Ascending aorta (tissue), 2 donors: Measurements from ENCODE around the gene CAP2. TPM values are rescaled to one million over a fixed set of nuclear protein-coding genes. Genes with fewer than 3 reads are reported as not detected.
A peak's percentile ranks its signal among the peaks of the same experiment; 100 is the strongest.

Source experiments
- DNase-seq, 2 donors: peaks; one replicate each; pipeline ENCODE4 v3.0.0-alpha.2; 2019; ENCODE audit warnings: low spot score in 2 of 2
- H3K27ac ChIP-seq, 2 donors: fragments of 200-600 bp; sonication (generic); one replicate each; pipeline ENCODE4 v1.5.1; 2016 to 2017; ENCODE audit warnings: mild to moderate bottlenecking in 1 of 2
- H3K27me3 ChIP-seq: fragments of 200-600 bp; sonication (generic); one replicate; pipeline ENCODE4 v1.5.1; 2017
- H3K36me3 ChIP-seq, 2 donors: fragments of 200-600 bp; sonication (generic); one replicate each; pipeline ENCODE4 v1.5.1; 2016
- H3K4me1 ChIP-seq, 2 donors: fragments of 200-600 bp; sonication (generic); one replicate each; pipeline ENCODE4 v1.5.1; 2016 to 2017; ENCODE audit warnings: mild to moderate bottlenecking in 1 of 2
- H3K4me3 ChIP-seq, 2 donors: fragments of 200-600 bp; sonication (generic); one replicate each; pipeline ENCODE4 v1.5.1; 2016 to 2017; ENCODE audit warnings: mild to moderate bottlenecking in 1 of 2
- H3K9me3 ChIP-seq, 2 donors: fragments of 200-600 bp; sonication (generic); one replicate each; pipeline ENCODE4 v1.5.1; 2016
- CTCF ChIP-seq, 3 experiments: fragments of 200-600 bp in 2 of 3; fragments of 450-650 bp in 1 of 3; sonication (generic) in 2 of 3; IDR thresholded peaks; one replicate each; pipeline ENCODE4 v1.5.1; 2016 to 2019; ENCODE audit warnings: antibody characterized with exemption in 3 of 3, mild to moderate bottlenecking in 1 of 3, moderate library complexity in 1 of 3
- intact Hi-C: fragments of 100-400 bp; cut with DNase I; formaldehyde crosslinking; loops from one replicate; pipeline ENCODE4 v1.15.1; 2023
- total RNA-seq: library from RNA; depleted of rRNA; stranded (reverse); fragments of >200 nt; gene quantifications from one replicate; pipeline ENCODE4 v1.1.0, GENCODE V29; 2016

Gene CAP2
- total RNA-seq, 1 donor from 2014 or later: 7.1 TPM

GRCh38 chr6:17599877-17600526 lies 206.6 kb downstream of the CAP2 start, which contains the start of gene FAM8A1:
TSS of gene FAM8A1 (plus strand) at chr6:17600302. CDS start at chr6:17600410, 108 bp downstream.
- Histone ChIP-seq H3K9me3 (no peaks in the 10 kb centered on the region), H3K27ac (peak within 1 kb of the TSS; percentile 94 to 97), H3K36me3 (peaks cover 3 to 7% of the 10 kb centered on the region in 2 donors), H3K27me3 (no peaks in the 10 kb centered on the region), H3K4me1 (peaks cover 0 to 4% of the 10 kb centered on the region in 2 donors), H3K4me3 (peak within 1 kb of the TSS; percentile 94 to 98)
- peak; percentile 74 to 96 for DNase-seq
- TF ChIP-seq CTCF (IDR thresholded peaks at IDR 0.05): peak; percentile 53 to 74 (median 56)
- intact Hi-C loops: loop anchor here (1.0 to 2.0 kb wide), 2 partner anchors 39 to 106 kb away; partner anchors contain the start of gene NUP153

- Histone ChIP-seq H3K4me3 (peak overlapping the region; percentile 94 to 98), H3K4me1 (peaks cover 0 to 4% of the 10 kb centered on the region in 2 donors), H3K27me3 (no peaks in the 10 kb centered on the region), H3K27ac (peak overlapping the region; percentile 94 to 97), H3K9me3 (no peaks in the 10 kb centered on the region), H3K36me3 (peaks cover 3 to 12% of the 10 kb centered on the region in 2 donors)
- TF ChIP-seq CTCF (IDR thresholded peaks at IDR 0.05): peak in 1 of 3 experiments; percentile 27
- DNase-seq: peak in 1 of 2 donors; percentile 72
- intact Hi-C loops: loop anchor here (1.0 to 2.0 kb wide), 2 partner anchors 38 to 106 kb away; partner anchors contain the start of gene NUP153
Measured at GRCh38 chr6:17600527-17601385, 207.4 kb downstream of the CAP2 start.

- intact Hi-C loops: loop anchor here (2.0 kb wide), 1 partner anchor 37 kb away; no protein-coding TSS in a partner anchor
- peaks cover 3 to 16% of the 10 kb centered on the region in 2 donors for H3K36me3 ChIP-seq
- no peaks in the 10 kb centered on the region for H3K9me3 ChIP-seq
- peak overlapping the region; percentile 94 to 97 for H3K27ac ChIP-seq
- H3K27me3 ChIP-seq: no peaks in the 10 kb centered on the region
- peaks cover 0 to 4% of the 10 kb centered on the region in 2 donors for H3K4me1 ChIP-seq
- no peak for DNase-seq
- peak overlapping the region; percentile 94 to 98 for H3K4me3 ChIP-seq
- no peak for TF ChIP-seq CTCF (IDR thresholded peaks at IDR 0.05)
Measured at GRCh38 chr6:17601386-17601703, 207.9 kb downstream of the CAP2 start.

- DNase-seq: no peak
- Histone ChIP-seq H3K4me1 (peaks cover 0 to 4% of the 10 kb centered on the region in 2 donors), H3K36me3 (peaks cover 8 to 25% of the 10 kb centered on the region in 2 donors), H3K9me3 (no peaks in the 10 kb centered on the region), H3K27me3 (no peaks in the 10 kb centered on the region), H3K4me3 (no peak overlapping the region), H3K27ac (no peak overlapping the region)
- no peak for TF ChIP-seq CTCF (IDR thresholded peaks at IDR 0.05)
- intact Hi-C loops: no loop called here
Measured at GRCh38 chr6:17602888-17603287, 209.5 kb downstream of the CAP2 start.

GRCh38 chr6:17606606-17607005 lies 213.2 kb downstream of the CAP2 start:
- TF ChIP-seq CTCF (IDR thresholded peaks at IDR 0.05): no peak
- intact Hi-C loops: no loop called here
- H3K36me3 ChIP-seq: peaks cover 8 to 41% of the 10 kb centered on the region in 2 donors

More at GRCh38 chr6:17606606-17607005, 213.2 kb downstream of the CAP2 start:
- H3K27ac ChIP-seq: no peak overlapping the region
- no peaks in the 10 kb centered on the region for H3K9me3 ChIP-seq
- no peak for DNase-seq
- no peaks in the 10 kb centered on the region for H3K27me3 ChIP-seq
- peaks cover 0 to 4% of the 10 kb centered on the region in 2 donors for H3K4me1 ChIP-seq
- no peak overlapping the region for H3K4me3 ChIP-seq

Other genes starting within 250 kb of the CAP2 start
- 5.4 TPM for gene RBM24, start 112.2 kb upstream of the CAP2 start, total RNA-seq
- 31.5 TPM for gene FAM8A1, start 206.7 kb downstream of the CAP2 start, total RNA-seq